OCI-M2 (cell line): ENCODE results near the gene DOP1A.
A peak's percentile ranks its signal among the peaks of the same experiment; 100 is the strongest.
"Not testable (repeated sequence)": the region's sequence is repeated elsewhere in the genome, so short reads cannot be mapped to it uniquely, and the experiment has no call there.

Source experiments
- DNase-seq: peaks from one replicate; lab custom pipeline; 2025; ENCODE audit not compliant: unreplicated experiment; lab: John Stamatoyannopoulos, UW

DOP1A gene

DNA sequence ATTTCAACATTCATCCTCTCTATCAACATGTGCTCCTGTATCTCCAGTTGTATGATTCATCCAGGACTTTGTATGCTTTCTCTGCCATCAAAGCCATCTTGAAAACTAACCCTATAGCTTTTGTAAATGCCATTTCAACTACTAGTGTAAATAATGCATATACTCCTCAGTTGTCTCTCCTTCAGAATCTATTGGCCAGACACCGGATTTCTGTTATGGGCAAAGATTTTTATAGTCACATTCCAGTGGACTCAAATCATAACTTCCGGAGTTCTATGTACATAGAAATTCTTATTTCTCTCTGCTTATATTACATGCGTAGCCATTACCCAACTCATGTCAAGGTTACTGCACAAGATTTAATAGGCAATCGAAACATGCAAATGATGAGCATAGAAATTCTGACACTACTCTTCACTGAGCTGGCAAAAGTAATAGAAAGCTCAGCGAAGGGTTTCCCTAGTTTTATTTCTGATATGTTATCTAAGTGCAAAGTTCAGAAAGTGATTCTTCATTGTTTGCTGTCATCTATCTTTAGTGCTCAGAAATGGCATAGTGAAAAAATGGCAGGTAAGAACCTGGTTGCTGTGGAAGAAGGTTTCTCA, 70.7 kb downstream of the DOP1A start:
- DNase-seq = no peak

- DNase-seq = no peak
Observed at GRCh38 chr6:83138758-83139157, 71.3 kb downstream of the DOP1A start.

- DNase-seq = no peak
Observed at GRCh38 chr6:83151114-83151513, 83.6 kb downstream of the DOP1A start.

DNA sequence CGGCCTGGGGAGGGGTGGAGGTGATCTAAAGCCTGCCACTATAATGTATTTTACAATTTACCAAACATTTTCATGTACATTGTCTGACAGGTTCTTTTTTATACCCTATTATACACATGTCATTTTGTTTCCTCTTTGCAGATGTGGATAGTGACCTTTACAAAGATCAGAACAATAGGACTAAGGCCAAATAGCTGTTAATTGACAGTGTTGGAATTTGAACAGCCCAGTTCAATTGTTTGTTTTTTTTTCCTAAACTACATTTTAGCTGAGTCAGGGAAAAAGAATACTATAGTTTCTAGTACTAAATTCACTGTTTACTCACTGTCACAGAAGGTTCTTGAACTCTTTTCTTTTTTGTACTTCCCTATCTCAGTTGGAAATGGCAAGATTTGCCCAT, 85.4 kb downstream of the DOP1A start:
- DNase-seq = no peak

GRCh38 chr6:83153883-83154521, 86.5 kb downstream of the DOP1A start:
- DNase-seq = no peak

DNA sequence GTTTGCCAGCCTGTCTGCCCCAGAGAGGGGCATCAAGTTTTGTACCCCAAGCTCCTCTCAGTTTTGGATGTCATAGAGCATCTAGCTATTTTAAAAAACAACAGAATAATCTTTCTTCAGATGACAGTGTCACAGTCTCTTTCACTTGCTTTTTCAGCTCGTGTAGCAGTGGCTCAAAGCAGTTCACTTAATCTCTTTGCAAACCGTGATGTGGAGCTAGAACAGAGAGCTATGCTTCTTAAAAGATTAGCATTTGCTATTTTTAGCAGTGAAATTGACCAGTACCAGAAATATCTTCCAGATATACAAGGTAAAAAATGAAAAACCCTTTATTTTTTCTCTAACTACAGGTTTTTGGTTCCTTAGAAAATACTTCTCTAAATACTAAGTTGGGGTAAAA, 88.3 kb downstream of the DOP1A start:
- no peak for DNase-seq

- DNase-seq = no peak
Observed at GRCh38 chr6:83160167-83160566, 92.7 kb downstream of the DOP1A start.

DNA sequence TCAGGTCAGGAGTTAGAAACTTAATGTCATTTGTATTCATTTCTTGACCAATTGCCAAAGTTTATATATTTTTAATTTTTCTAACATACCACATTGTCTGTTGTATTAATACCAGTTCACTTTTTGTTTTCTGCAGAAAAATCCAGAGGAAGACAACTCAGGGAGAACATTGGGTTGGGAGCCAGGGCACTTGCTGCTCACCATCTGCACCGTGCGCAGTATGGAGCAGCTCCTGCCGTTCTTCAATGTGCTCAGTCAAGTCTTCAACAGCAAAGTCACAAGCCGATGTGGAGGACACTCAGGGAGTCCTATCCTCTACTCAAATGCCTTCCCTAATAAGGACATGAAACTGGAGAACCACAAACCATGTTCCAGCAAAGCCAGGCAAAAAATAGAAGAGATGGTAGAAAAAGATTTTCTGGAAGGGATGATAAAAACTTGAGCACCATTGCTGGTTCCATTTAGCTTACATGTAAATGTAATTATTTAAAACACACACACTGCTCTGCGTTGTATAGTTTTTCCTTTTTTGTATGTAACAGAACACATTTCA, 100.3 kb downstream of the DOP1A start:
- no peak for DNase-seq

GRCh38 chr6:83168556-83168955, 101.1 kb downstream of the DOP1A start:
- no peak for DNase-seq

GRCh38 chr6:83169106-83169505, 101.6 kb downstream of the DOP1A start:
- no peak for DNase-seq

GRCh38 chr6:83169511-83169910, 102.0 kb downstream of the DOP1A start:
- no peak for DNase-seq

- no peak for DNase-seq
Observed at GRCh38 chr6:83176246-83176645, 108.8 kb downstream of the DOP1A start.

DNA sequence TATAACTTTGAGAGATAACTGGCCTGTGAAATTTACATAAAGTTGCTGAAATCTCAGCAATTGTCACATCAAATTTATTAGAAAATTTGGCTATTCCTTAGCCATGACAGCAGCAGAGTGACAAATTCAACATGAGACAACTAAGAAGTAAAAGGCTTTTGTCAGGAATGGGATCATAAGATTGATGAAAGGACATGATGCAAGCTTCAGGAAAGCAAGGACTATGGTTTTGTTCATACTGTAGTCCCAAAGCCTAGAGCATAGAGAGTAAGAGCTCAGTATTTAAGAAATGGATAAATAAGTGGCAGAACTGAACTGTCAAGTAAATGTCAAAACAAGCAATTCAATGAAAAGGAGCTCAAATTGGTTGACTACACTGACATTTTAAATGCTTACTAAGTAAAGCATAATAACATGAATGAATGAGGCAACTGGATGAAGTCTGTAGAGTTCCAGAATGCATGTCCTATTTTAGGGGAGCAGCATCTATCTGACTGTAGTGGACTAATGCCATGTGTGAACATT, 113.0 kb downstream of the DOP1A start:
- DNase-seq = no peak

DNA sequence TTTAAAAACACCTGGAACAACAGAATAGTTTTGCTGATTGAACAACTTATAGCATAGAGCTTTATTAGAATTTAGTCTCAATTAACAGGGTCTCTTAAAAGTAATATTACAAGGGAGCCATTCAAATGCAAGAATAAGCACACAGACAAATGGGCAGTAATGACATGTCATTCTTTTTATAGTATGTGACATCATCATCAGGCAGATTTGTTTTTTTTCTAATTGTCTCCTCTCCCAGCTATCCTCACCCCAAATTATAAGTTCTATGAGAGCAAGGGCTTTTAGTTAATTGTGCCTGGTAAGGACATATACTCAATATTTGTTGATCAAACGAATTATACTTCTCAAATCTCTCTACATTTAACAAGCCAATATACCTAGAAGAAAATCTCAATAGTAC, 114.6 kb downstream of the DOP1A start:
- no peak for DNase-seq

DNA sequence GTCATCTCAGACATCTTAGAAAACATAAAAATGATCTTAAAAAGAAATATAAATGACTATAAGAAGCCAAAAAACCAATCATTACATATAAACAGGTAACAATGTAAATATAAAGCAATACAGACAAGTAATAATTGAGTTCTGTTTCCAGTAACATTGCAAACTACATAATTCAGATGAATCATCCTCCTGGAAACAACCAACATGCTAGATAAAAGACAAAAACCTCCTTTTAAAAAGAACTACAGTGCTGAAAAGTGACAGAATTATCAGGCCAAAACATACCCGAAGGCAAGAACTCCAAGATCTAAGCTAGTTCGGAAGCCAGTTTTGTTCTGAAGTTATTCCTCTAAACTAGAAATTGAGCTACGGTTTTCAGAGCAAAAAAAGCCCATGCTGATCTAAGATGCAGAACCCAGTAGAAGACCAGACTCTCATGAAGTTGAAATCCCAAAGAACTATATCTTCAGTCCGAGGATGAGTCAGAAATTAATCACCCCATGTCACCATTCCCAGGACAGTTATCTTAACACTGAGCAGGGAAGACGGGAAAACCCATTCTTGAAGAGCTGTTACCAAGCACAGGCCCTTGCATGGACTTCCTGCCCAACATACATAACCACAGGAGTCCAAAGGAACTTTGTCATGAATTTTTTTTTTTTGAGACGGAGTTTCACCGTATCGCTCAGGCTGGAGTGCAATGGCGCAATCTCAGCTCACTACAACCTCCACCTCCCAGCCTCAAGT, 115.8 kb downstream of the DOP1A start:
- DNase-seq = no peak

GRCh38 chr6:83185096-83185495, 117.6 kb downstream of the DOP1A start:
- DNase-seq = no peak

DNA sequence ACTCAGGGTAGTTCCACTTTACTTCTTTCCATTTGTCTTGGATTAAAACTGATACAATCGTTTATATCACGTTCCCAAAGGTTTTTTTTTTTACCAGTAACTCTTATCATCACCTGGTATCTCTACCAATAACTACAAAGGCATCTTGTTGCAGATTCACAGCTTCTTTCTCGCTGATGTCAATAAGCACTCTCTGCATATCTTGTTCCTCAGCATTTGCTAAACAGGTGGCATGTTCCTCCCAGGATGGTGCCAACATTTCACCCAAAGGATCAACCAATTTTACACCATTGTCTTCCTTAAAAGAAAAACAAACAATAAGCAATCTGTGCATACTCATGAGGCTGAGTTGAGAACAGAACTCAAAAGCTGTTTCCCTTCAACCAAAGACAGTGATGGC, 121.0 kb downstream of the DOP1A start:
- DNase-seq = no peak

GRCh38 chr6:83190626-83191025, 123.2 kb downstream of the DOP1A start:
- no peak for DNase-seq

- not testable (repeated sequence) for DNase-seq
Observed at GRCh38 chr6:83191974-83192373, 124.5 kb downstream of the DOP1A start.

- DNase-seq = no peak
Observed at GRCh38 chr6:83192456-83192855, 125.0 kb downstream of the DOP1A start.

GRCh38 chr6:83192871-83193746, 125.6 kb downstream of the DOP1A start, which contains the start of the genes PGM3 and RWDD2A:
Gene PGM3 (minus strand): TSS chr6:83193265. CDS start chr6:83191012, 2,253 bp downstream.
Gene RWDD2A (plus strand): TSS chr6:83193357. CDS start chr6:83194452, 1,095 bp downstream.
- DNase-seq = peak; percentile 58
